ENCODE data around the gene CKAP5. TPM values are rescaled to one million over a fixed set of nuclear protein-coding genes. Genes with fewer than 3 reads are reported as not detected.

CKAP5 gene
- total RNA-seq, 1 experiment from 2014 or later: 190 TPM

DNA sequence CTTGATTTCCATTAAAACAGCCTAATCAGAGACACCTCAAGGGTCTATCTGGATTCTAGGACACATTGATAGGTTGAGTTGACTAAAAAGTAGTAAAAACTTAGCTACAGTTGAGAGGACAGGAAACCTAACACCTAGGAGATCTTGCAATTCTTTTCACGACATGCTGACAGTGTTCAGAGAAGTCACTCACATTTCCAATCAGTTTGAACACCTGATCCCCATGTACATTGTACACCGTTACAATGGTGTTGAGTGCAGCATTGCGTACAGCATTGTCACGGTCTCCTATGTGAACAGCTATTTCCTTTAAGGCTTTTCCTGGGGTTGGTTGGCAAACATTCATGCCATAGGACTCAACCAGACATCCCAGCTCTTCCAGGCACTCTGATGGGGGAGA is 84.3 kb downstream of the CKAP5 start:
- no peaks in the 10 kb centered on the region for H3K27me3 ChIP-seq (ENCODE audit: insufficient read depth, low read length)
- Mint-ChIP-seq H3K27me3 (ENCODE audit: low read depth) (no peaks in the 10 kb centered on the region), H3K27ac (peak overlapping the region in 2 of 3 experiments; percentile 17 to 37; a peak in 1 of 7 replicates), H3K9me3 (no peaks in the 10 kb centered on the region), H3K4me1 (peaks cover 14 to 17% of the 10 kb centered on the region in 2 experiments), H3K4me3 (no peak overlapping the region), H3K36me3 (ENCODE audit: insufficient read depth in 1 of 3, low read depth in 3 of 3) (peaks cover 42 to 86% (median 83%) of the 10 kb centered on the region in 3 experiments; a peak in 6 of 7 replicates)
- no peaks in the 10 kb centered on the region for H3K79me1 ChIP-seq (ENCODE audit: insufficient read depth, low read depth, low read length, poor library complexity, severe bottlenecking)
- no peak for DNase-seq
- no peak overlapping the region for H3K18ac ChIP-seq (ENCODE audit: insufficient read length, low read depth, low read length)
- no peak overlapping the region for H2BK15ac ChIP-seq (ENCODE audit: low read depth, low read length)
- no CpG with 5 or more reads among the region's 4 CpGs for WGBS (ENCODE audit: extremely low coverage, insufficient read length, low lambda C conversion rate)
- H3K9ac ChIP-seq (ENCODE audit: extremely low read depth, insufficient read length, low read length): no peak overlapping the region
- no peak overlapping the region for H2BK120ac ChIP-seq (ENCODE audit: low read depth, low read length, poor library complexity, severe bottlenecking)
- H3K56ac ChIP-seq (ENCODE audit: insufficient read length, low read depth, low read length): no peak overlapping the region
- no peaks in the 10 kb centered on the region for H3K23me2 ChIP-seq (ENCODE audit: insufficient read length, low read depth, low read length, poor library complexity, severe bottlenecking)
- H4K5ac ChIP-seq (ENCODE audit: insufficient read length, low read depth, low read length): no peak overlapping the region
- H3K14ac ChIP-seq (ENCODE audit: insufficient read depth, low read length): no peak overlapping the region
- no peaks in the 10 kb centered on the region for H4K20me1 ChIP-seq (ENCODE audit: control insufficient read depth, insufficient read depth, insufficient read length)
- no peak overlapping the region for H3K4me2 ChIP-seq (ENCODE audit: insufficient read depth, insufficient read length, low read length)
- H4K91ac ChIP-seq (ENCODE audit: insufficient read length, low read depth, low read length): no peak overlapping the region
- no peak overlapping the region for H2BK5ac ChIP-seq (ENCODE audit: insufficient read length, low read length)
- no peak overlapping the region for H3T11ph ChIP-seq (ENCODE audit: low read length)
- H3K27ac ChIP-seq (ENCODE audit: insufficient read length, low read depth, low read length): no peak overlapping the region
- no peaks in the 10 kb centered on the region for H3K9me3 ChIP-seq (ENCODE audit: control insufficient read depth, low read depth, low read length)
- no peak overlapping the region for H2BK20ac ChIP-seq (ENCODE audit: low read depth, low read length, poor library complexity, severe bottlenecking)
- no peak overlapping the region for H3K4ac ChIP-seq (ENCODE audit: low read depth, low read length)
- H3K4me1 ChIP-seq (ENCODE audit: insufficient read depth, low read length): no peaks in the 10 kb centered on the region
- H2AK5ac ChIP-seq (ENCODE audit: insufficient read length, low read length): no peak overlapping the region
- H3K23ac ChIP-seq (ENCODE audit: insufficient read length, low read depth, low read length): no peak overlapping the region
- no peak for TF ChIP-seq CTCF (conservative IDR thresholded peaks at IDR 0.05)
- H4K8ac ChIP-seq (replicated peaks; ENCODE audit: insufficient read length, low read depth, low read length): no peak overlapping the region
- H2BK12ac ChIP-seq (ENCODE audit: insufficient read length, low read depth, low read length): no peak overlapping the region
- no peak overlapping the region for H2AFZ ChIP-seq (ENCODE audit: low read length)
- no peaks in the 10 kb centered on the region for H3K79me2 ChIP-seq (ENCODE audit: insufficient read depth, low read length)
